Effector CD4-positive, alpha-beta T cell (primary cell): ENCODE measurements around the gene SLC7A7.
"Not testable (repeated sequence)": the region's sequence is repeated elsewhere in the genome, so short reads cannot be mapped to it uniquely, and the experiment has no call there.

ENCODE experiments used
- DNase-seq: peaks from one replicate; pipeline ENCODE4 v3.0.0-alpha.2; 2020

SLC7A7 gene

DNA sequence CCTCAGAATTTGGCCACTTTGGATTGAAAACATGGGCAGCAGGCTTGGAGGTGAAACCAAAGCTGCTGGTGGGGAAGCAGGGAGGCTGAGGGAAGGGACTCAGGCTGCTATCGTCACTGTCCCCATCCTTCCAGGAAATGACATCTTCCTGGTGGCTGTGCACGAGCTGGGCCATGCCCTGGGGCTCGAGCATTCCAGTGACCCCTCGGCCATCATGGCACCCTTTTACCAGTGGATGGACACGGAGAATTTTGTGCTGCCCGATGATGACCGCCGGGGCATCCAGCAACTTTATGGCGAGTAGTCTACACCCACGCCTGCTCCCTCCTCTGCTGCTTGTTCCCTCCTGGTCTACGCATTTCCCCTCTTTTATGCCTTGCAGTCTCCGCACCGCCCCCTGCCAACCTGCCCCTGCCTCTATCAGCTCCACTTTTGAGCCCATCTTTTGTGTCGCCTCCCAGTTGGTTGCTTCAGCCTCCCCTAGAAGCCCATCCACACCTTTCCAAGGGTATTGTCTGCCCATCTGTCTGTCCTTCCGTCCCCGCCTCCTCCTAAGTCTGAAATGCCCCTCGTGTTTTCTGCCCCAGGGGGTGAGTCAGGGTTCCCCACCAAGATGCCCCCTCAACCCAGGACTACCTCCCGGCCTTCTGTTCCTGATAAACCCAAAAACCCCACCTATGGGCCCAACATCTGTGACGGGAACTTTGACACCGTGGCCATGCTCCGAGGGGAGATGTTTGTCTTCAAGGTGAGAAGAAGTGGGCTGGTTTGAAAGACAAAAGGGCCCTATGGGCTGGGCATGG is 28.1 kb upstream of the SLC7A7 start:
- no peak for DNase-seq

DNA sequence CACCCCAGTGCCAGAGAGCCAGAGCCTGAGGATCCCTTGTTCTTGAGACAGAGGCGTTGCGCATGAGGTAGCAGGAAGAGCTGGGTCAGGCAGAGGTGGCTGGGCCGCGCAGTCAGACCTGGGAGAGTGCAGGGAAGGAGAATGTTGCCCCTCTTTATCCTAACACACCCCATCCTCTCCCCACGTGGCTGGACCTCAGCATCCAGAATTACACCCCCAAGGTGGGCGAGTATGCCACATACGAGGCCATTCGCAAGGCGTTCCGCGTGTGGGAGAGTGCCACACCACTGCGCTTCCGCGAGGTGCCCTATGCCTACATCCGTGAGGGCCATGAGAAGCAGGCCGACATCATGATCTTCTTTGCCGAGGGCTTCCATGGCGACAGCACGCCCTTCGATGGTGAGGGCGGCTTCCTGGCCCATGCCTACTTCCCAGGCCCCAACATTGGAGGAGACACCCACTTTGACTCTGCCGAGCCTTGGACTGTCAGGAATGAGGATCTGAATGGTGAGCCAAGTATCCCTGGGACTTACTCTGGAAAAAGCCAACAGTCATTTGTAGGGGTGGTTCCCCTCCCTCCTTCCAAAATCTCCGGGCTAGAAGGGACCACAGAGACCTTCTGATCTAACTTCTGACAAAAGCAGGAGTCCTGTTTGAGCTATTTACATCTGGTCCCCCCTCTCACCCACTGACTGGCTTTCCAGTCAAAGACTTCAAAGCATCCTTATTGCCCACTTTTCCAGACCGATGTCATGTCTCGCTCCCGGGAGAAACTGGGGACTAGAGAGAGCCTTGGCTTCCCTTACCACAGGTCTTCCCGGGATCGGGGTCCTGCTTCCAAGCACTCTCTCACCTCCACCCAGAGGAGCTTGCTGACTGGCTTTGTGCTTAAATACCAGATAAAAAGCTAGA is 27.2 kb upstream of the SLC7A7 start:
- DNase-seq, result no peak

DNA sequence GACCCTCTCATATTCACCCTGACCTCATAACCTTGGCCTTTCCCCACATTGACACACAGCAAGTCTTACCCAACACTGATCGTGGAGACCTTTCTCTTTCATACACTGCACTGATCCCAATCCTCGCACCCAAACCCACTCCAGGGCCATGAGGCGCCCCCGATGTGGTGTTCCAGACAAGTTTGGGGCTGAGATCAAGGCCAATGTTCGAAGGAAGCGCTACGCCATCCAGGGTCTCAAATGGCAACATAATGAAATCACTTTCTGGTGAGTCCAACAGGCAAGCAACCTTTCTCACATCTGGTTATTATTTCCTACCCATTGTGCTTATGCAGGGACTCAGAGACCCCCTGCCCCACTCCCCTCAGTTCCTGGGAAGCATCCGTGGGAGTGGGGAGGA is 26.5 kb upstream of the SLC7A7 start:
- DNase-seq, result no peak

DNA sequence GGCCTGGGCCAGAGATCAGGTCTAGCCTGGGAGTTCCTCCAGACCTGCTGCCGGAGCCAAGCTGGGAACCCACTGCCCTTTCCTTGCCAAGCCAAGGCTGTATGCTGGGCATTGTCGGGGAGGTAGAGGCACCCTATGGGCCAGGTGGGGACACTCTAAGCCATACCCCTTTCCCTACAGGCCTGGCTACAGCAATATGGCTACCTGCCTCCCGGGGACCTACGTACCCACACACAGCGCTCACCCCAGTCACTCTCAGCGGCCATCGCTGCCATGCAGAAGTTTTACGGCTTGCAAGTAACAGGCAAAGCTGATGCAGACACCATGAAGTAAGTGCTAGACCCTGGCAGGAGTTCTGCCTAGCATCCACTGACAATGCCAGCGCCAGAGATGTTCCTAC is 26.1 kb upstream of the SLC7A7 start:
- no peak for DNase-seq

DNA sequence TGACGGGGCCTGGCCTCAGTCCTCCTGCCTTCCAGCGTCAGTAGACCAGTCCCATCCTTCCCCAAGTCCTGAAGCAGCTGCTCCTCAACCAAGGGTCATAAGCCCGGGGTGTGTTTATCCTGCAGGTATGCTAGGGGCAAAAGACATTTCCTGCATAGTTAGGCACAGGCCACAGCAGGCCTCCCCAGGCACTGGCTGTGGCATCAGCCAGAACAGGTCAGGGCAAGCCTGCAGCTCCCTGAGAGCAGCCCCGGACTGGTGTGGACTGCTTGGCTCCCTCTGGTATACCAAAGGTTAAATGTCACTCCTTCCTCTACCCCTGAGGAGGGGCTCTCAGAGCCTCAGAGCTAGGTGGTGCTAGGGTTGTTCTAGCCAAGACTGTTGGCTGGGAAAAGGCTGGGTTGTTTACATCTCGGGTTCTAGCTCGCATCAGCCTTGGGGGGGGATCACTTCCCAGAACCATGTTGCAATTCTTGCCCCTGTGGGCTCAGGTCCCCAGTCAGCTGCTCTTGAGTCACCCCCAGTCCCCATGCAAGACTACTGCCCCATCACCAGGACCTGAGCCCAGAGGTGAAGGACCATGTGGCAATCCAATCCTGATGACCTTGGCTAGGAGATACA is 24.0 kb upstream of the SLC7A7 start:
- DNase-seq, result no peak

DNA sequence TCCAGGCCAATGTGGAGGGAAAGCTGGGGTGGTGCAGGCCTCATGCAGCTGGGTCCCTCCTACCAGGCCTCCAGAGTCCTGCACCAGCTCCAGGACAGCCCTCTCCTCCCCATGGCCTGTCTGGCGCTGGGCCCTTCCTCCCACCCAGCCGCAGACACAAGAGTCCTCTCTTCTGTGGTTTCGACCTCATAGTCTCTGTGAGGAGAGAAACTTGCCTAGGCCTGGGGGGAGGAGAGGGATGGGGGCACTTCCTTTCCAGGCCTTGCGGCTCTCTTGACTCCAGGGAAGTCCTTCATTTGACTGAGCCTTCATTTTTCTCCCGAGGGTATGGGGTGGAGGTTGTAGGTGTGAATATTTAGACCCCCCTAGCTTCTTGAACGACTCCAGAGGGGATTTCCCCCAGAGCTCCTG is 23.4 kb upstream of the SLC7A7 start:
- no peak for DNase-seq

DNA sequence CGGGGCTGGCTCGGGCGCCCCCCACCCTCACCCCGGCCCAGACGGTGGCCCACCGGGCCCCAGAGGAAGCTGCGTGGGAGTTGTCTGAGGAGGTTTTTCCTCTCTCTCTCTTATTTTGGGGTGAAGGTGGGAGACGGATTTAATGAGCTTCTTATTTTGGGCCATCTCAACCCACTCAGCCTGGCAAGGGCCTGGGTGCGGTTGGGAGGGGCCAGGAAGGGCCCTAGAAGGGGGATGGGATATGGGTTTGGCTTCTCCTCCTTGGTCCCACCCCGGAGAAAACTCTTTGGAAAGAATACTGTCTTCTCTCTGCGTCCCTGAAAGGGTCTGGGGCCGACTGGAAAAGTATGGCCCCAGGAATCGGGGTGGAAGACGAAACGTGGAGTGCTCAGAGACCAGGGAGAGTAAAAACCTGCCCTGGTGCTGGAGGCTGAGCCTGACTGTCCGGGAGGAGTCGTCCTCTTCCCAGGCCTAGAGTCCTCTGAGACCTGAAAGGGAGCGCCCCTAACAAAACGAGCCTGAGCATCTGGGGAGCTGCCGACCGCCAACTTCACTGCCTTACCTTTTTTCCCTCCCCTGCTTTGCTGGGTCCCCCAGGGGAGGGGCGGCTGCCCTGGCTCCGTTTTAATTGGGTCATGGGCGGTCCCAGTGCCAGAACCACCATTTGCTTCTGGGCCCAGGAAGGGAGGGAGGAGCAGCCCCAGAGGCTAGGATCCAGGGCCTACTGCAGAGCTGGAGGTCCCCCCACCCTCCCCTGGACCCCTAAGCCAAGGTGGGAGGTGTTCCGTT is 22.7 kb upstream of the SLC7A7 start:
- DNase-seq, result no peak

DNA sequence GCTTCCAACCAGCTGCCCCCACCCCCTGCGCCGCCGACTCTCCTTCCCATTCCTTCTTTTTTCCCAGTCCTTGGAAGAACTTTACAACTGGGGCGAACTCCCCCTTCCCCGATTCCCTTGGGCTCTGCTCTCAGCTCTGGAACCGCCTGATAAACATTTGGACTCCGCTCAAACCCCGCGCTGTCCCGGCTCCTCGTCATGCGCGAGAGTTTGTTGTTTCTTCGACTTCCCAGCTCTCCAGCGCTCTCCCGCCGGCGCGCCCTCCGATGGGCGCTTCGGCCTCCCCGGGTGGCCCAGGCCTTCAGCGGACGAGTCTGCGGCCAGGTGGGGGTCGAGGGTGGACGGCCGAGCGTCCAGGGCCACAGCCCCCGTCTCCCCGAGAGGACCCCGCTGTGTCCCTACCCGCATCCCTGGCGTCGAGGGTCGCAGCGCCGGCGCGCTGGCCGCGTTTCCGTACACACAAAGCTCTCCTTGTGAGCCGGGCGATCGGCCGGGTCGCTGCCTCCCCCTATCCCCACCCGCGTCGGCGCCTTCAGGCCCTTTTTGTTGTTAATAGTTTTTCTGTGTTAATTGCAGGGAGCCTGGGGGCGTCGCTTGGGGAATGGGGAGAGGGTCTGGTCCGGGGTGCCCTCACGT is 22.0 kb upstream of the SLC7A7 start:
- no peak for DNase-seq

DNA sequence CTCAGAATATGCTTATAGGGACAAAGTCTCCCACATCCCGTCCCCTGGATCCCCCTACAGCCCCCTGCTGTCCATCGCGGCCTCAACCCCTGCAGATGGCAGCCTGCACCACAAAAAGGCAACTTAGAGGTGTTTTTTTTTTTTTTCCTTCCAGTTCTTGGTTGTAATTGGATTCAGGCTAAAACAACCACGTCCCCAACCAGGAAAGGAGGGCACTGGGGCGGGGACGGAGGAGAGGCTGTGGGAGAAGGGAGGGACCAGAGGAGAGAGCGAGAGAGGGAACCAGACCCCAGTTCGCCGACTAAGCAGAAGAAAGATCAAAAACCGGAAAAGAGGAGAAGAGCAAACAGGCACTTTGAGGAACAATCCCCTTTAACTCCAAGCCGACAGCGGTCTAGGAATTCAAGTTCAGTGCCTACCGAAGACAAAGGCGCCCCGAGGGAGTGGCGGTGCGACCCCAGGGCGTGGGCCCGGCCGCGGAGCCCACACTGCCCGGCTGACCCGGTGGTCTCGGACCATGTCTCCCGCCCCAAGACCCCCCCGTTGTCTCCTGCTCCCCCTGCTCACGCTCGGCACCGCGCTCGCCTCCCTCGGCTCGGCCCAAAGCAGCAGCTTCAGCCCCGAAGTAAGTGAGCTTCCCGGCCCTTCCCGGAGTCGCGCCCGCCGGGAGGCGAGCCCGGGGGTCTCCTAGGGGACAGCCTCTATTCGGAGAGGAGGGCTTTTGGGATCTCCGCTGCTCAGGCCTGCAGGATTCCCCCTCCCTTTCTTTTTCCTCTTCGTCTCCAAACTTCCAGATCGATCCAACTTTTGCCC is 21.3 kb upstream of the SLC7A7 start, which contains the start of gene MMP14:
Gene MMP14 (plus strand): TSS at position 285 of the 813 bp plus-strand sequence. CDS start 233 bp downstream, at position 518.
- DNase-seq, result no peak

DNA sequence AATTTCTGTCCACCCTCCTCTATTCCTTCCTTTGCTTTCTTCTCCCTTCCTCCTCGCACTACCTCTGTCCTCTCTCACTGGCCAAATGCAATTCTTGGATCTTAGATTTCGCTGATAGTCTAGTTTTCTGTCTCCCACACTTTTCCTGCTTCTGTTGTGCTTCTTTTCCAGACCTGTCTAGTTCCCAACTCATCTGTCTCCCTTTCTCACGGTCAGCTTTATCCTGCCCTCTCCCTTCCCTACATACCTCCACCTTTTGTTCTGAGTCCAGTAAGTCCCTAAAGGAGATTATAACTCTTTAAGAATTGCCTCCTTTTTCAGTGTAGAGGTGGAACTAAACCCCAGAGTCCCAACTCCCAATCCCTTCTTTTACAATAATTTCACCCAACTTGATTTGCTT is 20.3 kb upstream of the SLC7A7 start:
- no peak for DNase-seq

DNA sequence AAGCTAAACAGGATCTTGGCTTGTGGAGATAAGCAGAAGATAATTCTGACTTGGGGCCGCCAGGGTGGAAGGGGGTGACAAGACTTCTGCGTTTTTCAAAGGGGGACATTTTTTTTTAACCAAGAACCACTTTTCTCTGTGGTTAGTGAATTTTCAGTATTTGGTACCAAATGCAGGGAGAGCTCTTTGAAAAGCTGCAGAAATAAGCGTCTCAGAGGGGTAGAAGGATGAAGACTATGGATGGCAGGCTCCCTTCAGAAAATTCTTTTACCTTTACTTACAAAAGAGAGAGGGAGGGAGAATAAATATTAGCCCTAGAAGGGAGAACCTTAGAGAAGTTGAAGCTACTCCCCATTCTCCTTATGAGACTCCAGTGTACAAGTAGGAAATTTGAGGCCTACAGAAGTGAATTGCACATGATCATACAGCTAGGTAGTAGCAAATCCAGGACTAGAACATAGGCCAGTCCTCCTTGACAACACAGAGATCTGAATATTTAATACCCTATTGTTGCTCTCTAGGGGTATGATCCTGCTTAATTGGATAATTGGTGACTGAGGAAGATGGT is 15.3 kb upstream of the SLC7A7 start:
- DNase-seq, result no peak

DNA sequence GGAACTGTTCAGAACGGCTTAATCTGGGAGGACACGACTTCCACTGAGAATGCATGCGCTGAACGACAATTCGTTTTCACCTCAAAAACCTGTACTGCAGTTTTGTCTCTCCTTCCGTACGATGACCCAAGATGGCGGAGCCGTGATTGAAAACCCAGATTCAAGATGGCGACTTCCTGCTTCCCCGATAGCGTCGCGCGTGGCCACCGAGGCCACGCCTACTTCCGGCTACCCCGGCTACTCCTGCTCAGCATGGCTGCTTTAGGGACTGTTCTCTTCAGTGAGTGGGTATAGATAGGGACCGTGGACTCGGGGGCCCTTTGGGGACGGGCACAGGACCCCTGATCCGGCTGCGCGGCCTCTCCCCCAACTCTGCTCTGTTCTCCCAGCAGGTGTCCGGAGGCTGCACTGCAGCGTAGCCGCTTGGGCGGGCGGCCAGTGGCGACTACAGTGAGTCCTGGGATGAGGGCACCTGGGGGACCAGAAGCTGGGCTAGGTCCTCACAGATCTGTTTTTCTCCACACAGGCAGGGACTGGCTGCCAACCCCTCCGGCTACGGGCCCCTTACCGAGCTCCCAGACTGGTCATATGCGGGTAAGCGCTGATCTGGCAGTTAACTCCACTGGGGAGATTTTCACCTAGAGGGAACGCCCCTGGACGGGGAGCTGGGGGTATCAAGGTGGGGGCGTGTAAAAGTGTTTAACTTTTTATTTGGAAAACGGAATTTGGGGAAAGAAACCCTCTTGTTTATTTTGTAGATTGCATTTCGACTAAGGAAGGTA is 14.6 kb upstream of the SLC7A7 start, which contains the start of gene MRPL52:
Gene MRPL52 (plus strand): TSS at position 227 of the 782 bp plus-strand sequence. CDS start 26 bp downstream, at position 253.
- DNase-seq, result peak; percentile 86

DNA sequence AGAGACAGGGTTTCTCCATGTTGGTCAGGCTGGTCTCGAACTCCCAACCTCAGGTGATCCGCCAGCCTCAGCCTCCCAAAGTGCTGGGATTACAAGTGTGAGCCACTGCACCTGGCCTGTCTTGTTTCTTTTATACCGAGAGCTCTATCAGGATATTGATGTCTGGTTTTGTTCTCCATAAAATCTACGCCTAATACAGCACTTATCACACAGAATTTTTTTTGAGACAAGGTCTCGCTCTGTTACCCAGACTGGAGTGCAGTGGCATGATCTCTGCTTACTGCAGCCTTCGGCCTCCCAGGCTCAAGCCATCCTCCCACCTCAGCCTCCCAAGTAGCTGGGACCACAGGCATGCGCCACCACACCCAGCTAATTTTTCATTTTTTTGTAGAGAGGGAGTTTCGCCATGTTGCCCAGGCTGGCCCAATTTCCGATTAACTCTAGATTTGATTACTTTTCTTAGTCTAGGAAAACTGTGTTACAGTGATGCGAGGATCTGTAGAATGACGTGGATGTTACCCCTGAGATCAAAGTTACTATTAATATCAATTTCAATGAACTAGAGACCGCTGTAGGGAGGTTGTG is 13.9 kb upstream of the SLC7A7 start:
- not testable (repeated sequence) for DNase-seq

DNA sequence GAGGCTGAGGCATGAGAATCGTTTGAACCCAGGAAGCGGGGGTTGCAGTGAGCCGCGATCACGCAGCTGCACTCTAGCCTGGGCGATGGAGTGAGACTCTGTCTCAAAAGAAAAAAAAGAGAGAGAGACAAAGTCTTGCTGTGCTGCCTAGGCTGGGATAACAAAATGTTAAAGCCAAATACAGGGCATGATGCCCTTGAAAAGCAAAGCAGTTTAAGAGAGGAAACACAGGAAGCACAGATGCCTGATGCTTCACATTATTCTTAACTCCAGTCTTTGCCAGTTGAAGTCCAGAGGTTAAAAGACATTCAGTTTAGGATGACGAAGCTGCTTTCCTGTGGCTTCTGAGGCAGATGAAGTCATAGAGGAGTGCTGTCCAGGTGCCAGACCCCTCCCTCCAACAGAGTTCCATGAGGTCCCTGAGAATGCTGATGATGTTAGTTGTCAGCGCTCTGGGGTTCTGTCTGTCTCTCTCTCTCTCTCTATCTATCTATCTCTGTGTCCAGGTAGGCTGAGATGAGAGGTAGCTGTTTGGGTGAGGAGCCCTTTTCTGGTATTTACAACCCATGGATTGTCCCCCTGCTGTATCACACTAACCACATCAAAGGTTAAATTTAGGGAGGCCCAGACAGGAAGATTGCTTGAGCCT is 9.6 kb upstream of the SLC7A7 start:
- no peak for DNase-seq

DNA sequence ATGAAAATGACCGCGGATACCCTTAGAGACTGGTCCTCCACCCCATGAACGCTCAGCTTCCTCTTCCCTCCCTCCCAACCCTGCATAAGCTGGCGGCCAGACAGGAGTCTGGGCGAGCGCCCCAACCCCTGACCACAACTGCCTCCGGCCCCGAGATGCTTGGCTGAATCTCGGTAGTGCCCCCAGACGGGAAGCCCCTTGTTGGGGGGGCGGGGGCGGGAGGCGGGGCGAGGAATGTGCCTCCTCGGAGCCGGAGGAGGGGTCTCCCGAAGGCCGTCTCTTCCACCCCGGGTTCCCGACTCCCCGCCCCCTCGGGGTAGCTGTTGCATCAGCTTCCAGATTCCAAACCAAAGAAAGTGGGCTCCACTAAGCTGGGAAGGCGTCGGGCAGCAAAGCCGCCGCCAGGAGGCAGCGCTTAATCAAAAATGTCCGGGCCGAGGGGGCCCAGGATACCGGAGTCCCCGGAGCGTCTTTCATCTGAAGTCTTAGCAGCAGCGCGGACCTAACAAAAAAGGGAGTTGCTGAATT is 7.4 kb upstream of the SLC7A7 start:
- DNase-seq, result peak; percentile 56

DNA sequence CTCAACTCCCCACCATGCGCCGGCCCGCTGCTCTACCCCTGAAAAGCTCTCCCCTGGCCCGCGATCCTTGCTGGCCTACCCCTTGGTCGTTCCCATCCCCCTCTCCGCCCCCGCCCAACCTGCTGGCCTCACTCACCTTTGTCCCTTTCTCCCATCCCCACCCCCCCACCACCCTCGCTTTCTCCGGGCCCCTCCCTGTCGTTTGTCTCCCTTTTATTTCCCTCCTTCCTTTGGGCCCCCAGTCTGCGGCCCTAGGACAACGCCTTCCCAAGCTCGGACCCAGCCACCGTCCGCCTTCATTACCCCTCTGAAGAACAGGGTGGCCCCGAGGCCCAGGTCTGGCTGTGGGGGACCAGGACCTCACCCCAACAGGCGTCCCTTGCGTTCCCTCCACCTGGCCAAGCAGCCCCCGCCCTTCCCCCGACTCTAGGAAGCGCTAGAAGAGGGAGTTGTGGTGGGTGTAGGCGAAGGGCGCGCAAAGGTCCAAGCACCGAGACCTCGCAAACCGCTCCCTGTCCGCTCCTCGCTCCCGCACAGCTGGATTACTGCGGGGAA is 6.9 kb upstream of the SLC7A7 start:
- DNase-seq, result no peak

DNA sequence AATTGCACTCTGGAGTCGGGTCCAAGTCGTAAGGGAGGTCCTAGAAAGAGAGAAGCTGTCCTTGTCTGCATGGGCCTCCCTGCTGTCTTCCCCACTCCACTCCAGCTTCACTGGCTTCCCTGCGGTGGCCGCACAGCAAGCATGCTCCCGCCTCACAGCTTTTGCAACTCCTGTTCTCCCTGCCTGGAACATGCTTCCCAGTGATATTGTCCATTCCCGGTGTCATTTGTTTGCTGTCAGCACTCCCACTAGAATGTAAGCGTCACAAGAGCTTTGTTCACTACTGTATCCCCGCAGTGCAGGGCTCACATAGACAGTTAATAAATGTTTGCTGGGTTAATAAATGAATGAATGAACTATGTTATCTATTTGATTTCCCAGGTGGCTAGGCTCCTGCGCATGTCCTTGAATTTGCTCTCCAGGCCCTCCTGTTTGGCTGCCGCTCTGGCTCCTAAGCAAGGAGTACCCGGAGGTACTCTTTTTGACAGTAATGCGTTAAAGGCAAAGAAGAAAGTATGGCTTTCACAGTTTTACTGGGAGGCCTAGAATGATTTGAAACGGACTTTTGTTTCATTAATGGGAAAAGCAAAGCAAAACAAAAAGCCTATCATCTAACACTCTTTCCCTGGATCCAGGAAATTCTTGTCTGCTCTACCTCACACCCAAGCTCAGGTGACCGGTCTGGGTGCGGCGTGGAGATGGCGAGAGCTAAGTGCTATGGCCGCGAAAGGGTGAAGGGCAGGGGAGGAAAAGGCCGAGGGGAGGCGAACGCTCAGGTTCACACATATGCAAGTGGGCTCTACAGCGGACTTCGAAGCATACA is 6.2 kb upstream of the SLC7A7 start:
- DNase-seq, result no peak
